C1 segment of cervical spinal cord (tissue), 14 donors: ENCODE results near the gene ABHD12B.
A peak's percentile ranks its signal among the peaks of the same experiment; 100 is the strongest.

Source experiments
- DNase-seq, 14 donors: peaks; one replicate each; lab custom pipeline; 2025; lab: John Stamatoyannopoulos, UW

The ABHD12B gene

GRCh38 chr14:50871914-50872732, at the start of gene ABHD12B:
ABHD12B (plus strand) TSS chr14:50872053; CDS start chr14:50872175, 122 bp downstream.
- DNase-seq, result no peak

GRCh38 chr14:50822501-50823042, 49.3 kb upstream of the ABHD12B start:
- peak in 1 of 14 donors; percentile 49 for DNase-seq

- peak in 1 of 14 donors; percentile 37 for DNase-seq
Observed at GRCh38 chr14:50823051-50823761, 48.6 kb upstream of the ABHD12B start.

- no peak for DNase-seq
Observed at GRCh38 chr14:50823762-50824636, 47.9 kb upstream of the ABHD12B start.

GRCh38 chr14:50825307-50825706, 46.5 kb upstream of the ABHD12B start:
- DNase-seq, result no peak

GRCh38 chr14:50826681-50827080, 45.2 kb upstream of the ABHD12B start:
- no peak for DNase-seq

- peak in 2 of 14 donors; percentile 42 to 57 for DNase-seq
Observed at GRCh38 chr14:50828721-50829488, 42.9 kb upstream of the ABHD12B start.

GRCh38 chr14:50829489-50830043, 42.3 kb upstream of the ABHD12B start:
- peak in 3 of 14 donors; percentile 44 to 71 (median 62) for DNase-seq

- peak in 13 of 14 donors; percentile 37 to 85 (median 71) for DNase-seq
Observed at GRCh38 chr14:50830044-50830931, 41.6 kb upstream of the ABHD12B start.

- DNase-seq, result peak in 13 of 14 donors; percentile 39 to 86 (median 71)
Observed at GRCh38 chr14:50830932-50831725, 40.7 kb upstream of the ABHD12B start, which contains the start of gene NIN. NIN (minus strand) TSS chr14:50831162; CDS start chr14:50822056, 9,106 bp downstream.

GRCh38 chr14:50831726-50832168, 40.1 kb upstream of the ABHD12B start:
- DNase-seq, result peak in 1 of 14 donors; percentile 60

GRCh38 chr14:50832935-50833630, 38.8 kb upstream of the ABHD12B start:
- no peak for DNase-seq

- DNase-seq, result no peak
Observed at GRCh38 chr14:50834802-50835276, 37.0 kb upstream of the ABHD12B start.

- no peak for DNase-seq
Observed at GRCh38 chr14:50835280-50835679, 36.6 kb upstream of the ABHD12B start.

- DNase-seq, result no peak
Observed at GRCh38 chr14:50836515-50836914, 35.3 kb upstream of the ABHD12B start.

- no peak for DNase-seq
Observed at GRCh38 chr14:50837271-50837670, 34.6 kb upstream of the ABHD12B start.

- DNase-seq, result no peak
Observed at GRCh38 chr14:50837850-50838470, 33.9 kb upstream of the ABHD12B start.
